Retinal pigment epithelial cell (primary cell): ENCODE measurements around the gene RPL37A.
A peak's percentile ranks its signal among the peaks of the same experiment; 100 is the strongest.

Experiments
- DNase-seq: peaks from one replicate; pipeline ENCODE4 v3.0.0-alpha.2; 2010; ENCODE audit warnings: low read depth
- H3K4me3 ChIP-seq: 2 replicates; pipeline ENCODE4 v1.5.1; 2011; ENCODE audit warnings: mild to moderate bottlenecking, low read length, control low read depth, moderate library complexity
- TF ChIP-seq, protein P1 (sequence below): conservative IDR thresholded peaks from 2 replicates; pipeline ENCODE4 v1.5.1; 2011; ENCODE audit warnings: low read depth, low read length, control low read depth, inconsistent platforms

RPL37A gene

DNA sequence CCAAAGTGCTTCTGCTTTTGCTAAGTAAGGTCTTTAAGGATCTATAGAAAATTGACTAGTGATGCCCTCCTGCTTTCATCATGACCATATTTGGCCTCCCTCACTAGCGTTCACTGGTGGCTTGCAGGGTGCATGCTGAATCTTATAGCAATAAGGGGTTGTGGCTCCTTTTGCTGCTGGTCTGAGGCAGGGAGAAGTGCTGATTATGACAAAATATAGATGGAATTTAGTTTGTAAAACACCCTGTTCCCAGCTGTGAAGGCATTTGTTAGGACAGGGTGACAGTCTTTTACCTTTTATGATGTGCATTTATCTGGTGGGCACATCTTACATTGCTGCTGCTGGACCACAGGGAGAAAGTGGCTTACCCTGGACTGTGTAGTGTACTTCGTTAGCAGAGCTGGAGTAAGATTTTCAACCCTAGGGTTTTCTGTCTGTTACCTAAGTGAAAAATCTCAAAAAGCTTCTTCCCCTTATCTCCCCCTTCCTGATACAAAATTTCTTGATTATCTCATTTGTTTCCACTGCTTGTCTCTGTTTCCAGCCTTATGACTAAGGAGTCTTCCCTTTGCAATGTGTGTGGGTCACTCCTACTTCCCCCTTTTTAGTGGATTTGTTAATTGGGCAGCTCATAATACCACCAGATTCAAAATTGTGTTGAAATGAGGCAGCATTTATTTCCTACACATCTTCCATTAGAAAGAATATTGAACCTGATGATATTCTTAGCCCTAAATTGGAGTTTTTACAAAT is 21.2 kb upstream of the RPL37A start:
- TF ChIP-seq, protein P1, sequence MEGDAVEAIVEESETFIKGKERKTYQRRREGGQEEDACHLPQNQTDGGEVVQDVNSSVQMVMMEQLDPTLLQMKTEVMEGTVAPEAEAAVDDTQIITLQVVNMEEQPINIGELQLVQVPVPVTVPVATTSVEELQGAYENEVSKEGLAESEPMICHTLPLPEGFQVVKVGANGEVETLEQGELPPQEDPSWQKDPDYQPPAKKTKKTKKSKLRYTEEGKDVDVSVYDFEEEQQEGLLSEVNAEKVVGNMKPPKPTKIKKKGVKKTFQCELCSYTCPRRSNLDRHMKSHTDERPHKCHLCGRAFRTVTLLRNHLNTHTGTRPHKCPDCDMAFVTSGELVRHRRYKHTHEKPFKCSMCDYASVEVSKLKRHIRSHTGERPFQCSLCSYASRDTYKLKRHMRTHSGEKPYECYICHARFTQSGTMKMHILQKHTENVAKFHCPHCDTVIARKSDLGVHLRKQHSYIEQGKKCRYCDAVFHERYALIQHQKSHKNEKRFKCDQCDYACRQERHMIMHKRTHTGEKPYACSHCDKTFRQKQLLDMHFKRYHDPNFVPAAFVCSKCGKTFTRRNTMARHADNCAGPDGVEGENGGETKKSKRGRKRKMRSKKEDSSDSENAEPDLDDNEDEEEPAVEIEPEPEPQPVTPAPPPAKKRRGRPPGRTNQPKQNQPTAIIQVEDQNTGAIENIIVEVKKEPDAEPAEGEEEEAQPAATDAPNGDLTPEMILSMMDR, result no peak
- DNase-seq, result no peak
- no peak overlapping the region for H3K4me3 ChIP-seq

DNA sequence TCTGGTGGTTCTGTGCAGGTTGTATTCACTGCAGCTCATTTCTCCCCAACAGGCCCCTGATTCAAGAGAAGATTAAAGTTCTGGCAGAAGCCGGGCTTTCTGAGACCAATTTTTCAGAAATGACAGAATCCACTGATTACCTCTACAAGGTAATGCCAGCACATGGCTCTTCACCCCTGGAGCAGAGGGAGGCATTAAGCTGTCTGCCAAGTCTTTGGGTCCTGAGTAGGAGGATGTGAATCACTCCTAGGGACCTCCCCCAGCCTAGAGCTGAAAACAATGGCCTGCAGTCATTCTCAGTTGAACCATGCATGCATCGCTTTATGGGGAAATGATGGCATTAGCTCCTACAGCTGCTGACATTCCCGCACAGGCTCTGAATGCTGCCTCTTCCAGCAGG is 20.5 kb upstream of the RPL37A start:
- peak; percentile 72 for DNase-seq
- no peak overlapping the region for H3K4me3 ChIP-seq
- TF ChIP-seq, protein P1, result no peak

DNA sequence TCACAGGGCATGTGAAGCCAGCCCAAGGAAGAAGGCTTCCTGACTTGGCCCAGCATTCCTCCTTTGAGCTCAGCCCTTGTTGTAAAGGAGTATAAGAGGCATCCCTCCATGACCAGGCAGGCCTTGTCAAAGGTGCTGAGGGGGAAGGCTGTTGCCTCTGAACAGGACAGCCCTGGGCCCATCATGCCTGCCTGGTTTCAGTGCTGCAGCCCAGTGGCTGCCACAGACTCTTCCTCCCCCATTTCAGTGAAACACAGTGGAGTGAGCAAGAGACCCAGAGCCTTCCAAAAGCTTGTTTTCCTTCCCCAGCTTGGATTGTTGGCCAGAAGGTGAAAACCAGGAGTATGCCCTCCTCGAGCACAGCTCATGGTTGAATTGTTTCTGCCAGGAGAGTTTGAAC is 19.9 kb upstream of the RPL37A start:
- TF ChIP-seq, protein P1, result no peak
- H3K4me3 ChIP-seq, result no peak overlapping the region
- no peak for DNase-seq

DNA sequence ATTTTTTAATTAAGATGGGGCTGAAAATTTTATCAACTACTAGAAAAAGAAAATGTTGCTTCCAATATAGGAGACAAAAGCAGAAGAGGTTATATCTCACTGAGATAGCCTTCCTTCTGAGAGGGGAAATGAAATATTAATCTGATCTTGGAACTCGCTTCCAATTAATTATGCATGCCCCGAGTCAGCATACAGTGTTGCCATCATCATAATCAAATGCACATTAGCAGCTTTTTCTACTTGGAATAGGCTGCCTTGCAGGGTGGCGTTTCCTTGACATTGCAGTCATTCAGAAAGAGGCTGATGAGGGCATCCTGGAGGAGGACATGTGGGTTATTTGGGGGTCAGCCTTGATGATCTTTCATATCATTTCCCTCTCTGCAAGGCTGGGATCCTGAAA is 18.4 kb upstream of the RPL37A start:
- no peak for DNase-seq
- TF ChIP-seq, protein P1, result no peak
- no peak overlapping the region for H3K4me3 ChIP-seq

DNA sequence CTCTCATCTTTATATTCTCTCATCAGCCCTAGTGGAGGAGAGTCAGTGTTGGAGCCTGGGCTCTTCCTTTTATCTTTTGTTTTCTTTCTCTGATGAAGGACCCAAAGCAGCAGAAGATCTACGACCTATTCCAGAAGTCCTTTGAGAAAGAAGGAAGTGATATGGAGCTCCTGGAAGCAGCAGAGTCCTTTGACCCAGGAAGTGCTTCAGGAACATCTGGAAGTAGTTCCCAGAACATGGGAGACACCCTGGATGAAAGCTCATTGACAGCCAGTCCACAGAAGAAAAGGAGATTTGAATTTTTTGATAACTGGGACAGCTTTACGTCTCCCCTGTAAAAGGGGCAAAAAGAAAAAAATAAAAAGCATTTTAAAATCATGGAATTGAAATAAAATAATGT is 16.0 kb upstream of the RPL37A start:
- TF ChIP-seq, protein P1, result no peak
- H3K4me3 ChIP-seq, result no peak overlapping the region
- no peak for DNase-seq

DNA sequence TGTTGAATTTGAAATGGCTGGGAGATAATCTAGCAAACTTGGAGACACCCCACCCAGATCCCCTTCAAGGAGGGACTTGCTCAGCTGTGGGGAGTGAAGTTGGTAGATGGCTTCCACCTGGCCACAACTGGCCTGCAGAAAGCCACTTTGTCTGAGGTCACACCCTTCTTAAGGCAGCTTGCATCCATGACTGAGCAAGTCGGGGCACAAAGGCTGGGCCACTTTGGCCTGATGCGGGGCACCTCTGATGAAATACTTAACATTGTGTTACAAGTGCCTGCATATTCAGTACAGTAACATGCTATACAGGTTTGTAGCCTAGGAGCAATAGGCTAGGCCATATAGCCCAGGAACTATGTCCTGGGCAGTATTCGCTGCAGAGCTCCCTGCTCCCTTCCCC is 13.4 kb upstream of the RPL37A start:
- no peak overlapping the region for H3K4me3 ChIP-seq
- TF ChIP-seq, protein P1, result no peak
- no peak for DNase-seq

DNA sequence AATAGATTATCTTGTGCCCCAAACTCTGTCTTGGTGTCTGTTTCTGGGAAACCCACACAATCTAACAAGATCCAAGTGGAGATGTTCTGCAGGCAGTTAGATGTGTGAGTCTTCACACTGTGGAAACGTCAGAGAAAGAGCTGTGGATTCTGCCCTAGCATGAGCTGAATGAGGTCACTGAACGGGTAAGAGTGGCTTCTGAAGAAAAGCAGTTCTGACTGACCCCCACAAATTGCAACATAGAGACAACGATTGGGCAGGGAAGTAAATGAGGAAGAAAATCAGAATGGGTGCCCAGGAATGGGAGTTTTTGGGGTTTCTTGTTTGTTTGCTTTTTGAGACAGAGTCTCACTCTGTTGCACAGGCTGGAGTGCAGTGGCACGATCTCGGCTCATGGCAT is 12.9 kb upstream of the RPL37A start:
- TF ChIP-seq, protein P1, result no peak
- H3K4me3 ChIP-seq, result no peak overlapping the region
- no peak for DNase-seq
